CD4-positive, alpha-beta T cell treated with Interleukin-15 for 4 hours (primary cell): Measurements from ENCODE around the gene SPHK2.

Experiments used
- DNase-seq: peaks from one replicate; pipeline ENCODE4 v3.0.0-alpha.2; 2020; ENCODE audit warnings: low spot score

Gene SPHK2

GRCh38 chr19:48606463-48607358, 12.6 kb upstream of the SPHK2 start, which contains the start of gene SPACA4:
SPACA4 (plus strand) TSS chr19:48606742; CDS start chr19:48606979, 237 bp downstream.
- no peak for DNase-seq

- DNase-seq: no peak
Measured at GRCh38 chr19:48607359-48607755, 11.9 kb upstream of the SPHK2 start.

GRCh38 chr19:48608798-48609263, 10.5 kb upstream of the SPHK2 start:
- DNase-seq: peak; percentile 62

- DNase-seq: no peak
Measured at GRCh38 chr19:48609571-48610108, 9.7 kb upstream of the SPHK2 start.

- DNase-seq: no peak
Measured at GRCh38 chr19:48611872-48612271, 7.4 kb upstream of the SPHK2 start.

GRCh38 chr19:48613024-48613851, 6.1 kb upstream of the SPHK2 start:
- no peak for DNase-seq

- DNase-seq: no peak
Measured at GRCh38 chr19:48613852-48614435, 5.4 kb upstream of the SPHK2 start.

- DNase-seq: no peak
Measured at GRCh38 chr19:48614436-48615230, 4.7 kb upstream of the SPHK2 start, which contains the start of gene FAM83E. FAM83E (minus strand) TSS chr19:48615076; CDS start chr19:48613372, 1,704 bp downstream.

- no peak for DNase-seq
Measured at GRCh38 chr19:48615231-48616040, 3.9 kb upstream of the SPHK2 start.

- DNase-seq: no peak
Measured at GRCh38 chr19:48616041-48616436, 3.3 kb upstream of the SPHK2 start.

GRCh38 chr19:48616491-48617056, 2.7 kb upstream of the SPHK2 start:
- DNase-seq: no peak

GRCh38 chr19:48617146-48617937, 2.0 kb upstream of the SPHK2 start:
- no peak for DNase-seq

- DNase-seq: no peak
Measured at GRCh38 chr19:48618278-48618915, 909 bp upstream of the SPHK2 start.

GRCh38 chr19:48619692-48620585, 633 bp downstream of the SPHK2 start:
- DNase-seq: no peak

- no peak for DNase-seq
Measured at GRCh38 chr19:48623556-48624066, 4.3 kb downstream of the SPHK2 start.

- DNase-seq: peak; percentile 97
Measured at GRCh38 chr19:48624067-48624594, 4.8 kb downstream of the SPHK2 start.
